NCI-H1417 (cell line): ENCODE measurements around the gene MYO5A.
"Not testable (repeated sequence)": the region's sequence is repeated elsewhere in the genome, so short reads cannot be mapped to it uniquely, and the experiment has no call there.

Experiments
- DNase-seq, 3 experiments: peaks; one replicate each; lab custom pipeline; 2025; lab: John Stamatoyannopoulos, UW

The MYO5A gene

GRCh38 chr15:52505151-52505550, 23.5 kb downstream of the MYO5A start:
- DNase-seq = no peak

- DNase-seq = no peak
These were observed 24.7 kb downstream of the MYO5A start for GRCh38 chr15:52503788-52504496.

- no peak for DNase-seq
These were observed 26.1 kb downstream of the MYO5A start for GRCh38 chr15:52502608-52503007.

DNA sequence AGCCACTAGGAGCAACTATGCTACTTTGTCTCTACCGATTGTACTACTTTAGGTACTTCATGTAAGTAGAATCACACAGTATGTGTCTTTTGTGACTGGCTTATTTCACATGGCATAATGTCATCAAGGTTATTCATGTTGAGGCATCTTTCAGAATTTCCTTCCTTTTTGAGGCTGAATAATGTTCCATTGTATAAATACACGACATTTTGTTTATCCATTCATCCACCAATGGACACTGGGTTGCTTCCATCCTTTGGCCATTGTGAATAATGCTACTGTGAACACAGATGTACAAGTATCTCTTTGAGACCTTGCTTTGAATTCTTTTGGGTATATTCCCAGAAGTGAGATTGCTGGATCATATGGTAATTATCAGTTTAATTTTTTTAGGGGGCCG, 29.2 kb downstream of the MYO5A start:
- DNase-seq = no peak

DNA sequence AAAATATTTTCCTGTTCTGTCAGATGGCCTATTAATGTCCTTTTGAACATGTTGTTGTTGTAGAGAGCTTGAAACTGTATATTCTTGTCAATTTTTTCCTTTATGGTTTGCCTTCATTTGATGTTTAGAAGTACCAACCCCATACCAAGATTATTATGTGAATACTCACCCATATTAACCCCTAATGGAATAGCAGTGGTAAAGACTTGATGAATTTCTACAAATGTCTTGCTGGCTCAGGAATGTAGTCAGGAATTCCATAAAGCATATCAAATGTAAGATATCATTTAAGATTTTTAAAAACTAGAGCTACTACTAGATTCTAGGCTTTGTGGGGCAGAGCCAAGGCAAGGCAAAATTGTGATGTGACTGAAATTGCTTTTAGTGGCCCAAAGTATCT, 30.0 kb downstream of the MYO5A start:
- no peak for DNase-seq

GRCh38 chr15:52496776-52497470, 31.8 kb downstream of the MYO5A start:
- no peak for DNase-seq

DNA sequence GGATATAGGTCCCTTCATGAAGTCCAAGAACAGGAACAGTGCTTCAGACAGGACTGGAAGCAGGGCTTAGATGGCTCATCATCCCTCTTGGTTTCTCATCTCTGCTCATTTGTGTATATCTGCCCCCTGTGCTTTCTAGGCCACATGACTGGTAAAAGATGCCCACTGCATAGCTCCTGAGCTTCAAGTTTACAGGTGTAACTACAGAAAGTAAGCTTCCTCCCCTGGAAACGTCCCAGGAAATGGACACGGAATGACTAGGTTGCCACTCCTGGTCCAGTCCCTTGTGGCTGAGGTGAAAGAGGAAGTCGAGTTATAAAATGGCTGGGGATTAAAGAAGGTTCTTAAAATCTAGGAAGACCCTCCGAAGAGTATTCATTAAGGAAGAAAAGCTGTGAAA, 32.5 kb downstream of the MYO5A start:
- DNase-seq = no peak

- no peak for DNase-seq
These were observed 33.6 kb downstream of the MYO5A start for GRCh38 chr15:52495125-52495524.

DNA sequence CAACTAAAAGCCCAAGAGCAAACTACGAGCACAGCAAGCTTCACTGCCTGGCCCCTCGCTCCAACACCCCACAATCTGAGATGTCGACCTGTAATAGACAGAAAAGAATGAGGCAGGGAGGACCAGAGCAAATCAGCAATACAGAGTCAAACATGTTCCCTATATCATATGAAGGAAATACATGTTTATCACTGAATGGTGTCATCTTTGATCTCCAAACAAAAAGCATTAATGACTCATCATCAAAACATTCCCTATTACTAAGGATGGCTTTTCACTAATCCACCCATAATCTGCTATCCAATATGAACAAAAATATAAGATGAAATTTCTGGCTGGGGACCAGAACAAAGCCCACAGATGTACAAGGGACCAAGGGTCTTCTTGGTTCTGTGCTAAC, 34.7 kb downstream of the MYO5A start:
- DNase-seq = no peak

DNA sequence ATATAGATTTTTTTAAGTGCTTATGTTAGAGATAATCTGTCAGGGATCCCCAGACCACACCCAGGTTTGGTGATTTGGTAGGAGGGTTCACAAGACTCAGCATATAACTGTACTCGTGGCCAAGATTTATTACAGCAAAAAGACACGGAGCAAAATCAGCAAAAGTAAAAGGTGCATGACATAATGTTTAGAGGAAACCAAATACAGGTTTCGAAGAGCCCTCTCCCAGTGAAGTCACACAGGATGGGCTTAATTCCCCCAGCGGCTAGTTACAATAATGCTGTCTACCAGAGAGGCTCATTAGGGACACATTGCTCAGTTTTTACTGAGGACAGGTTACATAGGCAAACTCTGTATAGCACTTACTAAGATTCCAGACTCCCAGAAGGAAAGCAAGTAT, 36.5 kb downstream of the MYO5A start:
- no peak for DNase-seq

GRCh38 chr15:52491472-52491871, 37.2 kb downstream of the MYO5A start:
- no peak for DNase-seq

- not testable (repeated sequence) for DNase-seq
These were observed 39.2 kb downstream of the MYO5A start for GRCh38 chr15:52489430-52489829.

GRCh38 chr15:52488830-52489229, 39.9 kb downstream of the MYO5A start:
- DNase-seq = no peak

- no peak for DNase-seq
These were observed 42.4 kb downstream of the MYO5A start for GRCh38 chr15:52486003-52486996.

DNA sequence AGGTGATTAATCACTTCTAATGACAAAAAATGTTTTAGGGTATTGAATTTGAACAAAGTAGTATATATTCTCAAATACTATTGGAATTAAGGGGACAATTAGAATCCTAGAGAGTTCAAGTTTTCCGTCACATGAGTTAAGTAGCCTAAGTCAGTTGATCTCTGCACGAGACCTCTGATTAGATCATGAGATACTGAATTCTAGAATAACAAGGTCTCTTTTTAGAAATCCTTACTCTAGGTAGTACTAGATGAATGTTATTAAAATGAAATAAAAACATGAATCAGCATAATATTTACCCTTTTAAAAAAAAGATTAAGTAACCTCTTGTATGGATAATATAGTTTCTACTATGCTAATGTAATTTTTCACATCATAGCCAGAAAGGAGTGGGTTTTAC, 43.4 kb downstream of the MYO5A start:
- no peak for DNase-seq

- no peak for DNase-seq
These were observed 45.0 kb downstream of the MYO5A start for GRCh38 chr15:52483707-52484106.

GRCh38 chr15:52481915-52482314, 46.8 kb downstream of the MYO5A start:
- no peak for DNase-seq

- no peak for DNase-seq
These were observed 47.7 kb downstream of the MYO5A start for GRCh38 chr15:52480990-52481389.

DNA sequence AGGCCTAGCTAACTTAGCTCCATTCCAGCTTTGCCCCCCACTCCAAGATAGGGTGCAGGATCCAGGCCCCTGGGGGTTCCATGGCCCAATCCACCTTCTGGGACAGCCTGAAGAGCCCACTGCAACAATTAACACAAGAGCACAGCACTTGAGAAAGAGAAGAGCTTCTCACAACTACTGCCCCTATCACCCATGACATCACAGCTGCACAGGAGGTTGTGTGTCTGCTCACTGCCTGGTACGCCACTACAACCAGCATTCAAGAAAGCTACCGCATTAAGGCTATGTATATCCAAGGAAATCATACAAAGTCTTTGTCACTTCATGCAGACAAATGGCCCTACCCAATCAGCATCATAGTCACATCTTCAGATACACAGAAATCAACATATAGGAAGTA, 62.0 kb downstream of the MYO5A start:
- no peak for DNase-seq

DNA sequence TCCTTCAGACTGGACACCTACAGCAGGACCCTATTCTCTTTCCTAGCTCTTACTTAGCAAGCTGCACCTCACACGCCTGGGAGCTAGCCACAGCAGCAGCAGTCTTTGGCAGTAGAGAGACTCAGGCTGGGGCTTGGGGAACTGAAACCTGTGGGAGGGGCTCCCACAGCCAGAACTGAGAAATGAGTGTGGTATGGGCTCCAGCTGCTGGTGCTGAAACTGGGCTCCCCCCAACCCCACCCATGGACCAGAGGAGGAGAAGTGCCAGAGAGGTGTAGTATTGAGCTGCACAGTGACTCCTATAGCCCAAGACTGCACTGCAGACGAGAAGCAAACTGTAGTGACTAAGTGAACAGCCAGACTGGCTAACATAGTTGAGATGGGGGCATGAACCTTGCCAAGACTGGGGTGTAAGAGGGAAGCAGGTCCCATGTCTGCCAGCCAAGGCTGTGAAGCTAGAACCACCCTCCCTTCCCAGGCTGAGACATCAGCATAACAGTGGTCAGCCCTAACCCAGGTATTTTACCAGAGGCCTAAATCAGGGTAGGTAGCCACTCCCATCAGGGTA, 62.5 kb downstream of the MYO5A start:
- DNase-seq = no peak

GRCh38 chr15:52464478-52464877, 64.2 kb downstream of the MYO5A start:
- no peak for DNase-seq

GRCh38 chr15:52464040-52464439, 64.6 kb downstream of the MYO5A start:
- no peak for DNase-seq
